ENCODE measurements around the gene NFKBIL1. TPM values are rescaled to one million over a fixed set of nuclear protein-coding genes. Genes with fewer than 3 reads are reported as not detected.

NFKBIL1 gene
- total and polyA plus RNA-seq, 9 of the 15 experiments (the other 6 are each of a cell fraction or from before 2014, with no cell fraction given) = 0.49 to 33.1 (median 7.6) TPM

DNA sequence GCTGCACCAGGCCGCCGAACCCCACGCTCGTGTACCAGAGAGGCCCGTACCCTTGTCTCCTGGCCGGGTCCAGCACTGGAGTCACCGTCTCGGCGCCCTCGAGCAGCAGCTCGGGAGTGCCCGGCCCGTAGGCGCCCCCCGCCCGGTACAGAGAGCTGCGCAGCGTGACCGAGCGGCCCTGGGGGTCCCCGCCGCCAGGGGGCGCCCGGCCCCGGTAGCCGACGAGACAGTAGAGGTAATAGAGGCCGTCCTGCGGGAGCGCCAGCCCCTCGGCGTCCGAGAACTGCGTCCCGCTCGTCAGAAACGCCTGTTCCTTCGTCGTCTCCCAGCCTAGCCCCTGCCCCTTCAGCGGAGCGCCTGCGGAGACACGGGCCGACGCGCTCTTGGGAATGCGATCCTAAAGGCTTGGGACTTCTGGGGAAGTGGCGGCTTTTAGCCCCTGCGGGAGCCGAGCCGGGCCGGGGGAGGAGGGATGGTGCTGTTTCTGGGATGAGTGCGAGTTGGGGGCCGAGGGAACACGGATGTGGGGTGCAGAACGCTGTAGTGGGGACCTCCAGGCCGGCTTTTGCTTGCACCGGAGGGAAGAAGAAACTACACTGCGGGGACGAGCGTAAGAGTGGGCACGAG, 33.5 kb downstream of the NFKBIL1 start (continued):
- no peak for TF ChIP-seq GABPB2 (CRISPR knock-in tag; conservative IDR thresholded peaks at IDR 0.05)
- peak; percentile 76; the same call in 1 of the 2 replicates for TF ChIP-seq TOE1 (IDR thresholded peaks at IDR 0.05; ENCODE audit: borderline replicate concordance)
- peak; percentile 91; the same call in 1 of the 2 replicates for TF ChIP-seq TOE1 (CRISPR knock-in tag; IDR thresholded peaks at IDR 0.05; ENCODE audit: borderline replicate concordance, low read depth)
- peak; percentile 46 for TF ChIP-seq CHD2 (IDR thresholded peaks at IDR 0.05; ENCODE audit: low read depth, low read length)
- peak; percentile 64 for TF ChIP-seq PHF20 (IDR thresholded peaks at IDR 0.05; ENCODE audit: partially characterized antibody)
- no peak for TF ChIP-seq NCOA2 (IDR thresholded peaks at IDR 0.05; ENCODE audit: partially characterized antibody in 2 of 2)
- TF ChIP-seq, protein P1, sequence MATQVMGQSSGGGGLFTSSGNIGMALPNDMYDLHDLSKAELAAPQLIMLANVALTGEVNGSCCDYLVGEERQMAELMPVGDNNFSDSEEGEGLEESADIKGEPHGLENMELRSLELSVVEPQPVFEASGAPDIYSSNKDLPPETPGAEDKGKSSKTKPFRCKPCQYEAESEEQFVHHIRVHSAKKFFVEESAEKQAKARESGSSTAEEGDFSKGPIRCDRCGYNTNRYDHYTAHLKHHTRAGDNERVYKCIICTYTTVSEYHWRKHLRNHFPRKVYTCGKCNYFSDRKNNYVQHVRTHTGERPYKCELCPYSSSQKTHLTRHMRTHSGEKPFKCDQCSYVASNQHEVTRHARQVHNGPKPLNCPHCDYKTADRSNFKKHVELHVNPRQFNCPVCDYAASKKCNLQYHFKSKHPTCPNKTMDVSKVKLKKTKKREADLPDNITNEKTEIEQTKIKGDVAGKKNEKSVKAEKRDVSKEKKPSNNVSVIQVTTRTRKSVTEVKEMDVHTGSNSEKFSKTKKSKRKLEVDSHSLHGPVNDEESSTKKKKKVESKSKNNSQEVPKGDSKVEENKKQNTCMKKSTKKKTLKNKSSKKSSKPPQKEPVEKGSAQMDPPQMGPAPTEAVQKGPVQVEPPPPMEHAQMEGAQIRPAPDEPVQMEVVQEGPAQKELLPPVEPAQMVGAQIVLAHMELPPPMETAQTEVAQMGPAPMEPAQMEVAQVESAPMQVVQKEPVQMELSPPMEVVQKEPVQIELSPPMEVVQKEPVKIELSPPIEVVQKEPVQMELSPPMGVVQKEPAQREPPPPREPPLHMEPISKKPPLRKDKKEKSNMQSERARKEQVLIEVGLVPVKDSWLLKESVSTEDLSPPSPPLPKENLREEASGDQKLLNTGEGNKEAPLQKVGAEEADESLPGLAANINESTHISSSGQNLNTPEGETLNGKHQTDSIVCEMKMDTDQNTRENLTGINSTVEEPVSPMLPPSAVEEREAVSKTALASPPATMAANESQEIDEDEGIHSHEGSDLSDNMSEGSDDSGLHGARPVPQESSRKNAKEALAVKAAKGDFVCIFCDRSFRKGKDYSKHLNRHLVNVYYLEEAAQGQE (IDR thresholded peaks at IDR 0.05; ENCODE audit: borderline replicate concordance) = peak; percentile 84
- TF ChIP-seq, protein P1 (CRISPR knock-in tag; IDR thresholded peaks at IDR 0.05; ENCODE audit: low read depth) = no peak
- TF ChIP-seq TCFL5 (CRISPR knock-in tag; conservative IDR thresholded peaks at IDR 0.05) = no peak
- TF ChIP-seq SIN3A (IDR thresholded peaks at IDR 0.05; ENCODE audit: borderline replicate concordance in 2 of 2, control insufficient read depth in 1 of 2, low read depth in 2 of 2, low read length in 2 of 2) = no peak
- TF ChIP-seq, protein P2, sequence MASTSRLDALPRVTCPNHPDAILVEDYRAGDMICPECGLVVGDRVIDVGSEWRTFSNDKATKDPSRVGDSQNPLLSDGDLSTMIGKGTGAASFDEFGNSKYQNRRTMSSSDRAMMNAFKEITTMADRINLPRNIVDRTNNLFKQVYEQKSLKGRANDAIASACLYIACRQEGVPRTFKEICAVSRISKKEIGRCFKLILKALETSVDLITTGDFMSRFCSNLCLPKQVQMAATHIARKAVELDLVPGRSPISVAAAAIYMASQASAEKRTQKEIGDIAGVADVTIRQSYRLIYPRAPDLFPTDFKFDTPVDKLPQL (IDR thresholded peaks at IDR 0.05; ENCODE audit: extremely low read depth, insufficient read length) = no peak
- TF ChIP-seq MYBL2 (IDR thresholded peaks at IDR 0.05; ENCODE audit: low read depth) = no peak
- TF ChIP-seq MYBL2 (CRISPR knock-in tag; IDR thresholded peaks at IDR 0.05; ENCODE audit: borderline replicate concordance) = no peak
- TF ChIP-seq BRD4 (IDR thresholded peaks at IDR 0.05) = no peak
- TF ChIP-seq POLR2G (IDR thresholded peaks at IDR 0.05; ENCODE audit: low read depth, low read length) = peak; percentile 95
- no peak for TF ChIP-seq BDP1 (IDR thresholded peaks at IDR 0.05; ENCODE audit: insufficient read depth, insufficient read length)
- no peak for TF ChIP-seq HLTF (IDR thresholded peaks at IDR 0.05)
- TF ChIP-seq THRAP3 (IDR thresholded peaks at IDR 0.05; ENCODE audit: borderline replicate concordance) = no peak
- TF ChIP-seq ZBTB8A (IDR thresholded peaks at IDR 0.05; ENCODE audit: partially characterized antibody) = no peak
- TF ChIP-seq TGIF2 (CRISPR knock-in tag; IDR thresholded peaks at IDR 0.05) = no peak; the same call in 1 of the 2 replicates
- TF ChIP-seq HEY1 (CRISPR knock-in tag; IDR thresholded peaks at IDR 0.05; ENCODE audit: borderline replicate concordance) = no peak
